GM23248 (cell line): ENCODE data around the gene VEGFC. TPM values are rescaled to one million over a fixed set of nuclear protein-coding genes. Genes with fewer than 3 reads are reported as not detected.
A peak's percentile ranks its signal among the peaks of the same experiment; 100 is the strongest.

Experiments
- DNase-seq: peaks from one replicate; pipeline ENCODE4 v3.0.0-alpha.2; 2015
- H2AFZ ChIP-seq: fragments of 200-600 bp; sonication (generic); 2 replicates; pipeline ENCODE4 v1.6.1; 2016; ENCODE audit warnings: antibody characterized with exemption
- H3F3A ChIP-seq: fragments of 200-600 bp; sonication (generic); 2 replicates; pipeline ENCODE4 v1.6.1; 2016; ENCODE audit warnings: mild to moderate bottlenecking, antibody characterized with exemption, mixed run types; ENCODE audit not compliant: insufficient read depth
- H3K27ac ChIP-seq: fragments of 200-600 bp; sonication (generic); 2 replicates; pipeline ENCODE4 v1.5.1; 2016; ENCODE audit warnings: mild to moderate bottlenecking
- H3K27me3 ChIP-seq: fragments of 200-600 bp; sonication (generic); replicated peaks from 2 replicates; pipeline ENCODE4 v1.6.1; 2016; ENCODE audit warnings: mild to moderate bottlenecking; ENCODE audit not compliant: insufficient read depth
- H3K36me3 ChIP-seq: fragments of 200-600 bp; sonication (generic); 2 replicates; pipeline ENCODE4 v1.6.1; 2016; ENCODE audit warnings: low read depth, mild to moderate bottlenecking
- H3K4me1 ChIP-seq: fragments of 200-600 bp; sonication (generic); 2 replicates; pipeline ENCODE4 v1.6.1; 2016; ENCODE audit warnings: mild to moderate bottlenecking; ENCODE audit not compliant: insufficient read depth
- H3K4me2 ChIP-seq: fragments of 200-600 bp; sonication (generic); one replicate; pipeline ENCODE4 v1.6.1; 2016; ENCODE audit warnings: mild to moderate bottlenecking; ENCODE audit not compliant: unreplicated experiment
- H3K4me3 ChIP-seq: fragments of 200-600 bp; sonication (generic); 2 replicates; pipeline ENCODE4 v1.5.1; 2016; ENCODE audit warnings: mild to moderate bottlenecking
- H3K79me2 ChIP-seq: fragments of 200-600 bp; sonication (generic); 2 replicates; pipeline ENCODE4 v1.6.1; 2016; ENCODE audit warnings: mild to moderate bottlenecking; ENCODE audit not compliant: insufficient read depth
- H3K9ac ChIP-seq: fragments of 200-600 bp; sonication (generic); 2 replicates; pipeline ENCODE4 v1.6.1; 2016; ENCODE audit warnings: mild to moderate bottlenecking
- H3K9me2 ChIP-seq: fragments of 200-600 bp; sonication (generic); 2 replicates; pipeline ENCODE4 v1.6.1; 2016; ENCODE audit warnings: mixed run types, mild to moderate bottlenecking, moderate library complexity; ENCODE audit not compliant: insufficient read depth
- H3K9me3 ChIP-seq: fragments of 200-600 bp; sonication (generic); one replicate; pipeline ENCODE4 v1.6.1; 2017; ENCODE audit warnings: low read depth
- H4K20me1 ChIP-seq: fragments of 200-600 bp; sonication (generic); 2 replicates; pipeline ENCODE4 v1.6.0; 2016; ENCODE audit not compliant: insufficient read depth
- EZH2 ChIP-seq: fragments of 200-600 bp; sonication (generic); IDR thresholded peaks from 2 replicates; pipeline ENCODE4 v1.6.1; 2018; ENCODE audit warnings: antibody characterized with exemption, mild to moderate bottlenecking; ENCODE audit not compliant: insufficient read depth, poor library complexity, severe bottlenecking
- EZH2phosphoT487 ChIP-seq: fragments of 200-600 bp; sonication (generic); IDR thresholded peaks from 2 replicates; pipeline ENCODE4 v1.6.1; 2018; ENCODE audit warnings: antibody characterized with exemption, moderate library complexity, mild to moderate bottlenecking, low read depth; ENCODE audit not compliant: insufficient read depth
- WGBS, 2 experiments: methylation state at CpG; one replicate each; pipeline ENCODE4 v1.1.6; 2015 to 2017; ENCODE audit warnings: low lambda C conversion rate in 2 of 2, low coverage in 1 of 2; ENCODE audit errors: missing lambda C conversion rate in 2 of 2; 5-methylcytosine and 5-hydroxymethylcytosine counted together
- in situ Hi-C: fragments of 300-500 bp; cut with MboI; formaldehyde crosslinking; loops from 2 replicates; pipeline ENCODE4 v1.15.0; 2020
- polyA plus RNA-seq: library from polyadenylated mRNA; unstranded; fragments of >200 nt; fragmentation: Nextera tagmentation; extraction: Ambion mirVana; gene quantifications from 2 replicates; pipeline ENCODE4 v1.2.1, GENCODE V29; 2016
- total RNA-seq: library from RNA; depleted of rRNA; stranded (reverse); fragments of >200 nt; shearing (Covaris generic); gene quantifications from 2 replicates; pipeline ENCODE4 v1.2.3, GENCODE V29; 2014

The VEGFC gene
- total and polyA plus RNA-seq, 2 experiments from 2014 or later, result 21.7 to 56.3 TPM

GRCh38 chr4:176641237-176641636 lies 151.5 kb downstream of the VEGFC start:
- no peaks in the 10 kb centered on the region for H4K20me1 ChIP-seq
- H3K36me3 ChIP-seq, result no peaks in the 10 kb centered on the region
- H3K9me3 ChIP-seq, result no peaks in the 10 kb centered on the region
- TF ChIP-seq EZH2phosphoT487, result no peak
- no peak for TF ChIP-seq EZH2
- H3K4me3 ChIP-seq, result no peak overlapping the region
- DNase-seq, result peak; percentile 55
- no peak overlapping the region for H2AFZ ChIP-seq
- H3K27ac ChIP-seq, result no peak overlapping the region
- in situ Hi-C loops, result no loop called here
- no peaks in the 10 kb centered on the region for H3K9me2 ChIP-seq
- no peaks in the 10 kb centered on the region for H3K79me2 ChIP-seq
- H3K27me3 ChIP-seq, result no peaks in the 10 kb centered on the region
- peaks cover 15% of the 10 kb centered on the region for H3F3A ChIP-seq
- H3K9ac ChIP-seq, result no peak overlapping the region
- peaks cover 19% of the 10 kb centered on the region for H3K4me1 ChIP-seq
- WGBS, 2 experiments, result 57 to 59% methylated on average over 3 of the region's 3 CpGs
- no peak overlapping the region for H3K4me2 ChIP-seq

GRCh38 chr4:176638992-176639391 lies 153.7 kb downstream of the VEGFC start:
- WGBS, 2 experiments, result 77 to 84% methylated on average over 2 of the region's 2 CpGs
- Histone ChIP-seq H3K36me3 (no peaks in the 10 kb centered on the region), H4K20me1 (no peaks in the 10 kb centered on the region), H3K4me1 (peaks cover 32% of the 10 kb centered on the region), H3K9me2 (no peaks in the 10 kb centered on the region), H3K4me3 (no peak overlapping the region), H3K27ac (no peak overlapping the region), H2AFZ (no peak overlapping the region), H3K9me3 (no peaks in the 10 kb centered on the region), H3F3A (peaks cover 22% of the 10 kb centered on the region), H3K9ac (no peak overlapping the region), H3K27me3 (no peaks in the 10 kb centered on the region), H3K4me2 (no peak overlapping the region), H3K79me2 (no peaks in the 10 kb centered on the region)
- TF ChIP-seq EZH2 (no peak), EZH2phosphoT487 (no peak)
- peak; percentile 52 for DNase-seq
- in situ Hi-C loops, result no loop called here

GRCh38 chr4:176636292-176636691 lies 156.4 kb downstream of the VEGFC start:
- no peak for DNase-seq
- Histone ChIP-seq H3K27me3 (no peaks in the 10 kb centered on the region), H3K36me3 (no peaks in the 10 kb centered on the region), H3F3A (peaks cover 14% of the 10 kb centered on the region), H3K4me3 (no peak overlapping the region), H3K4me2 (peak overlapping the region; percentile 13), H3K9ac (0 out of 2 replicates have a peak overlapping the region, but pooled peaks have one; percentile 4), H3K27ac (peak overlapping the region; percentile 23; the same call in 1 of the 2 replicates), H2AFZ (no peak overlapping the region), H3K9me2 (no peaks in the 10 kb centered on the region), H4K20me1 (no peaks in the 10 kb centered on the region), H3K4me1 (peaks cover 32% of the 10 kb centered on the region), H3K9me3 (no peaks in the 10 kb centered on the region), H3K79me2 (no peaks in the 10 kb centered on the region)
- TF ChIP-seq EZH2, result no peak
- no peak for TF ChIP-seq EZH2phosphoT487
- in situ Hi-C loops, result no loop called here
- WGBS, 2 experiments, result 91 to 95% methylated on average over 1 of the region's 1 CpG

- TF ChIP-seq EZH2phosphoT487 (no peak), EZH2 (no peak)
- Histone ChIP-seq H3K4me3 (no peak overlapping the region), H3K9me2 (no peaks in the 10 kb centered on the region), H3K79me2 (no peaks in the 10 kb centered on the region), H3K36me3 (no peaks in the 10 kb centered on the region), H3K9me3 (no peaks in the 10 kb centered on the region), H3K4me2 (peak overlapping the region; percentile 24), H3K4me1 (peaks cover 26% of the 10 kb centered on the region), H3K27ac (peak overlapping the region; percentile 39), H3K27me3 (no peaks in the 10 kb centered on the region), H3F3A (peaks cover 7% of the 10 kb centered on the region; the same call in 1 of the 2 replicates), H3K9ac (peak overlapping the region; percentile 41; the same call in 1 of the 2 replicates), H2AFZ (no peak overlapping the region), H4K20me1 (no peaks in the 10 kb centered on the region)
- in situ Hi-C loops, result no loop called here
- peak; percentile 96 for DNase-seq
- WGBS, 2 experiments, result 18 to 22% methylated on average over 8 of the region's 8 CpGs
These were observed 157.1 kb downstream of the VEGFC start for GRCh38 chr4:176635372-176636261.
